Upper lobe of left lung (tissue), 6 donors: ENCODE results near the gene PKHD1. TPM values are rescaled to one million over a fixed set of nuclear protein-coding genes. Genes with fewer than 3 reads are reported as not detected.

Experiments used
- ATAC-seq, 2 donors: fragments of 200-7000 bp; cut with Tn5 transposase; one replicate each; pipeline ENCODE4 v1.9.1; 2022; ENCODE audit warnings: mild to moderate bottlenecking in 2 of 2, moderate library complexity in 2 of 2; ENCODE audit not compliant: low FRiP score in 2 of 2
- DNase-seq, 2 donors: peaks; one replicate each; pipeline ENCODE4 v3.0.0-alpha.2; 2019 to 2020
- H3K27ac ChIP-seq, 4 donors: fragments of 200-600 bp; sonication (generic); one replicate each; pipeline ENCODE4 v1.5.1; 2016 to 2019
- H3K27me3 ChIP-seq, 4 donors: fragments of 200-600 bp; sonication (generic); one replicate each; pipeline ENCODE4 v1.5.1; 2017 to 2019
- H3K36me3 ChIP-seq, 4 donors: fragments of 200-600 bp; sonication (generic); one replicate each; pipeline ENCODE4 v1.5.1; 2016 to 2019
- H3K4me1 ChIP-seq, 4 donors: fragments of 200-600 bp; sonication (generic); one replicate each; pipeline ENCODE4 v1.5.1; 2018 to 2019
- H3K4me3 ChIP-seq, 4 donors: fragments of 200-600 bp; sonication (generic); one replicate each; pipeline ENCODE4 v1.5.1; 2017 to 2019; ENCODE audit warnings: mild to moderate bottlenecking in 2 of 4, moderate library complexity in 1 of 4
- H3K9me3 ChIP-seq, 4 donors: fragments of 200-600 bp; sonication (generic); one replicate each; pipeline ENCODE4 v1.5.1; 2018 to 2019
- EP300 ChIP-seq, 4 donors: sonication (generic); formaldehyde crosslinking; IDR thresholded peaks; one replicate each; pipeline ENCODE4 v1.5.1; 2017; ENCODE audit warnings: antibody characterized with exemption in 4 of 4, control low read depth in 2 of 4
- POLR2A ChIP-seq, 4 donors: fragments of 450-650 bp; IDR thresholded peaks; one replicate each; pipeline ENCODE4 v1.5.1; 2016 to 2017; ENCODE audit warnings: antibody characterized with exemption in 4 of 4, mild to moderate bottlenecking in 2 of 4
- POLR2AphosphoS5 ChIP-seq, 2 donors: sonication (generic); formaldehyde crosslinking; IDR thresholded peaks; one replicate each; pipeline ENCODE4 v1.5.1; 2017; ENCODE audit warnings: antibody characterized with exemption in 2 of 2
- WGBS, 2 donors: methylation state at CpG; one replicate each; pipeline ENCODE4 v1.1.5; 2017 to 2018; 5-methylcytosine and 5-hydroxymethylcytosine counted together
- total RNA-seq, 6 donors: library from RNA; depleted of rRNA in 4 of 6; stranded (reverse); fragments of >200 nt in 4 of 6; gene quantifications; one replicate each; pipeline versions ENCODE4 v1.1.0 to v1.2.1, GENCODE V29; 2016 to 2021
- TF ChIP-seq, protein P1 (sequence below), 6 experiments: fragments of 450-650 bp in 4 of 6; fragments of 200-600 bp in 2 of 6; sonication (generic) in 2 of 6; IDR thresholded peaks; one replicate each; pipeline ENCODE4 v1.5.1; 2016 to 2019; ENCODE audit warnings: antibody characterized with exemption in 6 of 6
- donor health status: DM: no; HTN: no; CAD: no; lungs with moderate emphysema.
- donor health status: DM: no; HTN: yes; CAD: no; lungs with severe emphysema.

Gene PKHD1
- total RNA-seq, 6 donors from 2014 or later = 0.10 to 1.0 (median 0.34) TPM

DNA sequence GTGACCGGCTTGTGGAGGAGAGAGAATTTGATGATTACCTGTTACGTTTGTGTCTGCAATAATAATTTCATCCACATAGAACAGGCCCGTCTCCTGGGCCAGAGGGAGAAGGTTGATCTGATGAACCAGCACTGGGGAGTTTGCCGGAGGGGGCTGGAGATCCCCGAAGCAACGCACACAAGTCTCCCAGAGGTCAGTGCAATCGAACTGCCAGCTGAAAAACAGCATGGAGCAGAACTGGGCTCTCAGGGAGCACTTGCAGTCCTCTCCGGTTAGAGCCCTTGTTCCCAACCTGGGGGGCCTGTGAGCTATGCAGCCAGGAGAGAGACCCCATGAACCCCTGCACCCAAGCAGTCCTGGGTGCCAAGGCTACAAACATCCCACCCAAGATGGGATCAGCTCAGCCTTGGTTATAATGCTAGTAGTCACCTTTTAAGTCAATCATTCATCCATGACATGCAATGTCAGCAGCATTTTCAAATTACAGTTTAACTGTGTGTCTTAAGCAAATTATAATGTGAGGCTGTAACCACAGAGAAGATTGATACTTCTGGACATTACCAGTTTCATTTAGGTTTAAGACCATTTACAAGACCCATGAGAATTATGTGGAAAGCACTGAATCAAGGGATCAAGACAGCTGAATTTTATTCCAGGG, 34.2 kb downstream of the PKHD1 start:
- no peak overlapping the region for H3K27ac ChIP-seq
- H3K4me1 ChIP-seq = no peaks in the 10 kb centered on the region
- H3K36me3 ChIP-seq = no peaks in the 10 kb centered on the region
- no peak for DNase-seq
- no peaks in the 10 kb centered on the region for H3K27me3 ChIP-seq
- TF ChIP-seq POLR2A (IDR thresholded peaks at IDR 0.05) = no peak
- no peak for ATAC-seq
- 79 to 88% methylated on average over 8 of the region's 8 CpGs for WGBS, 2 donors
- no peak overlapping the region for H3K4me3 ChIP-seq
- no peaks in the 10 kb centered on the region for H3K9me3 ChIP-seq

DNA sequence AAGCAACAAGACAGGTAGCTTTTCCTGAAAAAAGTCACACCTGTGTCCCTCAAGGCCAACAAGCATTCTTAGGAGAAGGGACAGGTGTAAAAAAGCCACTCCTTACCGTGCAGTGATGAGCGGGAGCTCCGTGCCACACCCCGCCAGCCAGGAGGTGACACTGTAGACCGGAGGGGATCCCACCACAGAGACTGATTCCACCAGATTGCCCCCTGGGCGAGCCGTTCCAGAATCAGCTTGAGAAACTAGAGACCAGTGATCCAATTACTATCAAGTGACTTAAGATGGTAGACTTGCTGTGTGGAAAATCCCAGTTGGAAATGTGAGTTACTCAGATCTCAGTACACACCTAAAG, 37.4 kb downstream of the PKHD1 start:
- Histone ChIP-seq H3K4me1 (no peaks in the 10 kb centered on the region), H3K27me3 (no peaks in the 10 kb centered on the region), H3K9me3 (no peaks in the 10 kb centered on the region), H3K27ac (no peak overlapping the region), H3K36me3 (no peaks in the 10 kb centered on the region), H3K4me3 (no peak overlapping the region)
- ATAC-seq (no peak), DNase-seq (no peak)
- TF ChIP-seq POLR2AphosphoS5 (IDR thresholded peaks at IDR 0.05) (no peak), EP300 (IDR thresholded peaks at IDR 0.05) (no peak), POLR2A (IDR thresholded peaks at IDR 0.05) (no peak)
- TF ChIP-seq, protein P1, sequence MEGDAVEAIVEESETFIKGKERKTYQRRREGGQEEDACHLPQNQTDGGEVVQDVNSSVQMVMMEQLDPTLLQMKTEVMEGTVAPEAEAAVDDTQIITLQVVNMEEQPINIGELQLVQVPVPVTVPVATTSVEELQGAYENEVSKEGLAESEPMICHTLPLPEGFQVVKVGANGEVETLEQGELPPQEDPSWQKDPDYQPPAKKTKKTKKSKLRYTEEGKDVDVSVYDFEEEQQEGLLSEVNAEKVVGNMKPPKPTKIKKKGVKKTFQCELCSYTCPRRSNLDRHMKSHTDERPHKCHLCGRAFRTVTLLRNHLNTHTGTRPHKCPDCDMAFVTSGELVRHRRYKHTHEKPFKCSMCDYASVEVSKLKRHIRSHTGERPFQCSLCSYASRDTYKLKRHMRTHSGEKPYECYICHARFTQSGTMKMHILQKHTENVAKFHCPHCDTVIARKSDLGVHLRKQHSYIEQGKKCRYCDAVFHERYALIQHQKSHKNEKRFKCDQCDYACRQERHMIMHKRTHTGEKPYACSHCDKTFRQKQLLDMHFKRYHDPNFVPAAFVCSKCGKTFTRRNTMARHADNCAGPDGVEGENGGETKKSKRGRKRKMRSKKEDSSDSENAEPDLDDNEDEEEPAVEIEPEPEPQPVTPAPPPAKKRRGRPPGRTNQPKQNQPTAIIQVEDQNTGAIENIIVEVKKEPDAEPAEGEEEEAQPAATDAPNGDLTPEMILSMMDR (IDR thresholded peaks at IDR 0.05) = no peak
- WGBS, 2 donors = 70 to 90% methylated on average over 2 to 7 of the region's 7 CpGs

DNA sequence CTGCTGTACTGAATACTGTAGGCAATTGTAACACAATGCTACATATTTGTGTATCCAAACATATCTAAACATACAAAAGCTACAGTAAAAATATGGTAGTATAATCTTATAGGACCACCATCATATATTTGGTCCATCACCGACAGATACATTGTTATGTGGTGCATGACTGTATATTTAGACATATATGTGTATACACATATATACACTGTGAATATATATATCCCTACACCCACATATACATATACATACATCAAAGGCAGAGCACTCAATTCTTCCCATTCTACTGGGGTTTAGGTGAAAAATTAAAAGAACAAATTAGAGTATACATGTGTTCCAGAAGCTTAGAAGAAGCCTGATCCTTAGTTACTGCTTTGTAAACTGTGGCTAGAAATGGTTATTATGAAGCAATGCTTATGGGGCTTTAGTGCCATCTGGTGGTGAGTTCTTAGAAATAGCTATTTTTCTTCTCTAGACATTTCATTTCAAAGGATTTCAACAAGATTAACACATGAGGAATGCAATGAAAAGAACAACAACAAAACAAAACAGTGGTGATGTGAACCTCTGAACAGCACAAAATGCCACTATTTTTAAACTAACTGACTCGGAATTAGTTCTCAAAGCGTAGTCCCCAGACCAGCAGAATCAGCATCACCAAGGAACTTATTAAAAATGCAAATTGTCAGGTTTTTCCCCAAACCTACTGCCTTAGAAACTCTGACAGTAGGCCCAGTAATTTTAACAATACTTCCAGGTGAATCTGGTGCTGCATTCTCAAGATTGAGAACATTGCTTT, 38.0 kb downstream of the PKHD1 start:
- no peaks in the 10 kb centered on the region for H3K9me3 ChIP-seq
- no peak overlapping the region for H3K27ac ChIP-seq
- no peaks in the 10 kb centered on the region for H3K36me3 ChIP-seq
- H3K27me3 ChIP-seq = no peaks in the 10 kb centered on the region
- WGBS, 2 donors = 41 to 53% methylated on average over 3 of the region's 3 CpGs
- no peak for DNase-seq
- no peaks in the 10 kb centered on the region for H3K4me1 ChIP-seq
- ATAC-seq = peak in 1 of 2 donors; percentile 47
- H3K4me3 ChIP-seq = no peak overlapping the region
- TF ChIP-seq, protein P1 (IDR thresholded peaks at IDR 0.05) = peak in 5 of 6 experiments; percentile 18 to 43 (median 26)
- TF ChIP-seq POLR2AphosphoS5 (IDR thresholded peaks at IDR 0.05) = no peak
- no peak for TF ChIP-seq EP300 (IDR thresholded peaks at IDR 0.05)
- TF ChIP-seq POLR2A (IDR thresholded peaks at IDR 0.05) = no peak

DNA sequence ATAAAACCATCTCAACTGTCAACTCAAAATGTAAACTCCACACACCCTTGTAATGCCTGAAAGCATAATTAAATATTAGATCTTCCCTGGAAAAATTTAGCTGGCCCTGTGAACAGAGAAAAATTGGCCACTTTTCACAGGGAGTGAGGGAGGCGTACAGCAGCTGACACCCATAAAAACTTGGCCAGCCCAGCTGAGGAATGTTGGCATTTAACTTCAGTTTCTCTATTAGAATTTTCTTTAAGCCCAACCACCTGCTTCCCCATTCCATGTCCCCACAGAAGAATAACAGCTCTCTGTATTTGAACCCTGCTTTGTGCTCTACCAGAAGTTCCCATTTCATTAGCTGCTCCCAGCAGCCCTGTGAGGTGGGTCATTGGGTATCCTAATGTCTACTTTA, 41.0 kb downstream of the PKHD1 start:
- no peak overlapping the region for H3K27ac ChIP-seq
- WGBS, 2 donors = 56 to 59% methylated on average over 1 of the region's 1 CpG
- H3K36me3 ChIP-seq = no peaks in the 10 kb centered on the region
- TF ChIP-seq POLR2AphosphoS5 (IDR thresholded peaks at IDR 0.05) = no peak
- TF ChIP-seq, protein P1 (IDR thresholded peaks at IDR 0.05) = no peak
- TF ChIP-seq EP300 (IDR thresholded peaks at IDR 0.05) = no peak
- no peak for TF ChIP-seq POLR2A (IDR thresholded peaks at IDR 0.05)
- H3K4me1 ChIP-seq = no peaks in the 10 kb centered on the region
- no peak for DNase-seq
- no peaks in the 10 kb centered on the region for H3K9me3 ChIP-seq
- no peak overlapping the region for H3K4me3 ChIP-seq
- no peaks in the 10 kb centered on the region for H3K27me3 ChIP-seq
- no peak for ATAC-seq

DNA sequence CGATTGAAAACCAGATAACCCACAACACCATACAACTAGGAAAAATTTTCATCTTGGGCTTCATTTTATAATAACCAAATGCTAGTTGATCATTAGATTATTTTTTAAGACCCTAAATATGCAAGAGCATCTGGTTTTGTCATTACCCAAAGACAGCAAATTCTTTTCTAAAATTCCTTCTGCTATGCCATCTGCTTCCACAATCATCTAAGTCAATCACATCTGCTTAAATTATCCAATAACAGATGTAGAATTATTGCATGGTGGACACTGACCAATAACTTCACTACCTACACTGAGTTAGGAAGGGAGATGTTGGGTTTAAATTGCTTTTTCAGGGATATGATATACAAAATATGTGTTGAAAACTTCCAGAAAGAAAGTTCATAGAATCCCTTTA, 41.9 kb downstream of the PKHD1 start:
- 59 to 83% methylated on average over 1 of the region's 1 CpG for WGBS, 2 donors
- DNase-seq (no peak), ATAC-seq (no peak)
- Histone ChIP-seq H3K9me3 (no peaks in the 10 kb centered on the region), H3K36me3 (no peaks in the 10 kb centered on the region), H3K4me3 (no peak overlapping the region), H3K27me3 (no peaks in the 10 kb centered on the region), H3K27ac (no peak overlapping the region), H3K4me1 (no peaks in the 10 kb centered on the region)
- TF ChIP-seq, protein P1 (IDR thresholded peaks at IDR 0.05) = no peak
- TF ChIP-seq POLR2A (IDR thresholded peaks at IDR 0.05) (no peak), POLR2AphosphoS5 (IDR thresholded peaks at IDR 0.05) (no peak), EP300 (IDR thresholded peaks at IDR 0.05) (no peak)
